ENCODE data around the gene AK8. TPM values are rescaled to one million over a fixed set of nuclear protein-coding genes. Genes with fewer than 3 reads are reported as not detected.

The AK8 gene
- total and polyA plus RNA-seq, 9 of the 15 experiments (the other 6 are each of a cell fraction or from before 2014, with no cell fraction given) = 0.06 to 0.37 TPM; not detected in 7

GRCh38 chr9:132679946-132680625 is 198.0 kb downstream of the AK8 start (continued):
- TF ChIP-seq ZNF398 (CRISPR knock-in tag; IDR thresholded peaks at IDR 0.05) (no peak), EZH2 (IDR thresholded peaks at IDR 0.05; ENCODE audit: borderline replicate concordance, low read depth, low read length) (no peak)

- Histone ChIP-seq H3K79me2 (ENCODE audit: control insufficient read depth, insufficient read depth, low read length) (peaks cover 97% of the 10 kb centered on the region), H3K9ac (ENCODE audit: insufficient read depth in 1 of 2, low read depth in 2 of 2, low read length in 2 of 2) (no peak overlapping the region), H3K27me3 (ENCODE audit: control insufficient read depth in 2 of 2, insufficient read depth in 2 of 2, low read length in 2 of 2) (no peaks in the 10 kb centered on the region), H3K9me3 (replicated peaks; ENCODE audit: control insufficient read depth, insufficient read depth, low read depth, low read length) (no peaks in the 10 kb centered on the region), H3K27ac (ENCODE audit: extremely low read depth, low read depth, low read length) (no peak overlapping the region), H3K4me2 (ENCODE audit: insufficient read depth, low read length) (no peak overlapping the region), H3K9me1 (ENCODE audit: control insufficient read depth, insufficient read depth, low read length) (no peaks in the 10 kb centered on the region), H3K4me3 (no peak overlapping the region), H2AFZ (ENCODE audit: low read depth, low read length) (no peak overlapping the region), H3K4me1 (replicated peaks in 1 of 2; ENCODE audit: control insufficient read depth in 2 of 2, insufficient read depth in 2 of 2, low read length in 2 of 2) (peaks cover 0 to under 1% of the 10 kb centered on the region in 2 experiments; a peak in 1 of 5 replicates), H3K36me3 (ENCODE audit: control insufficient read depth, insufficient read depth, low read length) (peaks cover 79% of the 10 kb centered on the region), H4K20me1 (replicated peaks; ENCODE audit: control insufficient read depth, insufficient read depth, low read length) (peaks cover 9% of the 10 kb centered on the region; the same call in 1 of the 2 replicates)
- intact Hi-C loops (cut with micrococcal nuclease) (no loop called here), in situ Hi-C loops (cut with MboI) (no loop called here)
- FAIRE-seq (no peak), ATAC-seq (no peak), DNase-seq (ENCODE audit: extremely low read depth in 1 of 4, low spot score in 3 of 4) (no peak)
- WGBS (ENCODE audit: insufficient coverage, low coverage, missing lambda C conversion rate) = 92% methylated on average over 8 of the region's 8 CpGs
- CTCF ChIA-PET (ENCODE audit: low intra/inter-chr PET ratio) = no interaction called here
- POLR2A ChIA-PET = interaction anchor here (0.7 kb wide), 1 partner anchor 16 kb away, joined by 3 read pairs; no protein-coding TSS in a partner anchor
- no TSS peak for BruUV-seq (replicated peaks)
- TF ChIP-seq PPARD (CRISPR knock-in tag; IDR thresholded peaks at IDR 0.05) (no peak), HMGN3 (IDR thresholded peaks at IDR 0.05; ENCODE audit: borderline replicate concordance, extremely low read depth, insufficient read length, low read depth, low read length) (no peak), ZNF274 (IDR thresholded peaks at IDR 0.05; ENCODE audit: borderline replicate concordance, low read depth, low read length) (no peak), HDAC8 (tag; IDR thresholded peaks at IDR 0.05) (no peak), SMAD1 (IDR thresholded peaks at IDR 0.05; ENCODE audit: low read depth, low read length, partially characterized antibody) (no peak), MAFG (tag; conservative IDR thresholded peaks at IDR 0.05) (no peak), ZNF384 (IDR thresholded peaks at IDR 0.05; ENCODE audit: low read depth, low read length) (no peak), ZNF655 (CRISPR knock-in tag; IDR thresholded peaks at IDR 0.05) (no peak), HNRNPH1 (optimal IDR thresholded peaks at IDR 0.05; ENCODE audit: low read depth, low read length) (no peak), ZC3H4 (CRISPR knock-in tag; IDR thresholded peaks at IDR 0.05; ENCODE audit: borderline replicate concordance) (no peak), EHMT2 (IDR thresholded peaks at IDR 0.05) (no peak), RBM22 (IDR thresholded peaks at IDR 0.05; ENCODE audit: low read depth, low read length, poor library complexity, severe bottlenecking) (no peak), ZNF121 (CRISPR knock-in tag; conservative IDR thresholded peaks at IDR 0.05) (no peak), ZNF589 (CRISPR knock-in tag; IDR thresholded peaks at IDR 0.05; ENCODE audit: low read depth) (no peak), E2F4 (CRISPR knock-in tag; IDR thresholded peaks at IDR 0.05; ENCODE audit: low read depth) (no peak)
These were observed 200.1 kb downstream of the AK8 start for GRCh38 chr9:132677976-132678375.

Measured in K562 (cell line).